HG02610 (cell line): ENCODE results near the gene APBA1.
"Not testable (repeated sequence)": the region's sequence is repeated elsewhere in the genome, so short reads cannot be mapped to it uniquely, and the experiment has no call there.

ENCODE experiments used
- ATAC-seq: cut with Tn5 transposase; IDR thresholded peaks from one replicate; pipeline ENCODE4 v1.9.1; 2021; ENCODE audit warnings: mild to moderate bottlenecking, moderate library complexity; ENCODE audit not compliant: unreplicated experiment

APBA1 gene

DNA sequence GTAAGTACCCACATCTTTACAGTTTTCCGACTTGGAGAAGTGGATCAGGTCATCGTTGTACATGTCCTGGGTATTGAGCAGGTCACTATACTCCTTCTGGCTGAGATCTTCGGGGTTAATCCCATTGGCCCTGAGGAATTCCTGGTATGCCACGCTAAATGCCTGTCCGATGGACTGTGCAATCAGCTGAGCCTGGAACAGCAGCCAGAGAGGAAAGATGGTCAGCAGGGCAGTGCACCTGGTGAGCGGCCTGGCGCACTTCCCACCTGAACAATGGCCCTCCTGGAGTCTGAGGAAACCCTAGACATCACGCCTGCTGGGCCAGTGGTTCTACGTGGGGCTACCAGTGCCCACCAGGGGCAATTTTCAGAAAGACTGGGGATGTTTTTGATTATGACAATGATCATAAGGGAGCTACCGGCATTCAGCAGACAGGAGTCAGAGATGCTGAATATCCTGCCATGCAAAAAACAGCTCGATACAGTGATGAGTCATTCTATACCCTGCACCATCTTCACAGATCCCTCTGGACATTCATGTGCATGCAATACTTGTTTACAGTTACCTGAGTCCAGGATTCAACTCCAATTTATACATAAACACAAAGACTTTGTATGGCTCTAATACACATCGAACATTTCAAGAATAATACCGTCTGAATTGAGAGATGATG lies 219.9 kb downstream of the APBA1 start:
- ATAC-seq = no peak

DNA sequence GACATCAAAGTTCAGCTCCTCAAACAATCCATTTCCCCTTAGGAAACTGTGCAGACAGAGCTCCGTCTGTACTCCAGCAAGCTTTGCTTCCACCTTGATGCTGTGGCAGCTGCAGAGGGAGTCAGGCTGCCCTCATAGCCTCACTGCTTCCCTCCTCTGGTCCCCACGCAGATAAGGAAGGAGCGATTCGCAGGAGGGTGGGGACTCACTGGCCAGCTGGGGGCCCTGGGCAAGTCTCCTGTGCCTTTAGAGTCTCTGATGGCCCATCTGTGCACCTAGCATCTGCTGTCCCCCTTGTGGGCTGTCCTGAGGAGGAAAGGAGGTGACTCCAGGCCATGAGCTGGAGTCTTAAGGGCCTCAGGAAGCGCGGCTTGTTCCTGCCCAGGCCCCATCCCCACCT lies 225.7 kb downstream of the APBA1 start:
- ATAC-seq = no peak

DNA sequence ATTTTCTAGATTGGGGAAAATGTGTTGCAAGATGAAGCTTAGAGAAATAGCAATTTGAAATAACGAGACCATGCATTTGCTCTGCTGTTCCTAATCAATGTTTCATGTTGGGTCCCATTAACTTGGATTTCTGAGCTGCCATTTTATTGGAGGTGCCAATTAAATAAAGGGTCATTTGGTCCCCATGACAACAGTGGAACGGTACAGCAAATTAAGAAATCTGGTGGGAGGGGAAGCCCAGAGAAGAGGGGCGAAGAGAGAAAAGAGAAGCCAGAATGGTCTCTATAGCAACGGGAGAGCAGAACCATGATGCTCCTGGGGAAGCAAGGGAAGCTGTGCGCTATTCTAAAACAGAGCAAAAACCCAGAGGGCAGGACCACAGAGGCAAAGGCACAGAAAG lies 226.9 kb downstream of the APBA1 start:
- no peak for ATAC-seq

DNA sequence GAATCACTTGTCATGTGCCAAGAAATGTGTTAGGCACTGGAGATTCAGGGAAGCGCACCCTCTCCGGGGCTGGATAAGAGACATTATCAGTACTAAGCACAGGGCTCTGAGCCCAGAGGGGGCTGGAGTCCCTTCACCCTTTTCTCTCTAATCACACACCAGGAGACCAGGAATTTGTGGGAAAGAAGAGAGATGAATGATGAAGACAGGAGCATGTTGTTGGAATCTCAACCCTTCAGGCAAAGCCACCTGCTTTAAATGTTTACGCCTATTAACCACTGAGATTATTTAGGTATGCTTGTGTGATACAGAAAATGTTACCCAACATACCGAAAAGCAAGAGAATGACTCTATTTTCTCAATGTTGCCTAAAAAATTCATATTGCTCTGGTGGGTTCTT lies 227.4 kb downstream of the APBA1 start:
- ATAC-seq = no peak

DNA sequence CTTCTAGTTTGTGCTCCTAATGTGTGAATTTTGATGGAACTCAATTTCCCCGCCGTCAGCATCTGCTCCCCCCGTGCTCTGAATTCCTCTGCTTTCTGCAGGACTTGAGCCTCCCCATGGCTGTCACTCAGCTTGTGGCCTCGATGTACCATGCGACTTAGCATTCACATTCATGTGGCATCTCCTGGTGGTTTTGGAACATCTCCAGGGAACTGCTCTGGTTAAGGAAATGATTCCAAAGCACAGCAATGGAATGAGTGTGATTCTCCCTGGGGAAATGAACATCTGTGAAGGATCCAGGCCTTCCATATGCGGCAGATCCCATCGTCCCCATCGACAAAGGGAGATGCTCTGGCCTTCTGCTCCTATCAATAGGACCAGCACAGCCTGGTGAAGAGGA lies 228.2 kb downstream of the APBA1 start:
- ATAC-seq = no peak

DNA sequence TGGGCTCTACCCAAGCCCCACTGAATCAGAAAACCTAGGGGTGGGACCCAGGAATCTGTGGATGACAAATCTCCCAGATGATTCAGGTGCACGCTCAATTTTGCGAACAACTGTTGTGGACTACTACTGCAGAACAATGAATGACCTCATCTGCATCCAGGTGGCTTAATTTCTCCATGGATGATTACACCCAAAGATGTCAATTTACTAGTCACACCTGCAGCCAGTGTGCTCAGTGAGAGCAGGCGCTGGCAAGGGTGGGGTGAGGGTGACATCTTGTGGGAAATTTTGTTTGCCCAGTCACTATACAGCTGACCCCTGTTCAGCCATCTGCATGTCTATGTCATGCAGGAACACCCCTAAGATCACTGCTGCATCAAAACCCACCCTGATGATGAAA lies 229.0 kb downstream of the APBA1 start:
- ATAC-seq = no peak

DNA sequence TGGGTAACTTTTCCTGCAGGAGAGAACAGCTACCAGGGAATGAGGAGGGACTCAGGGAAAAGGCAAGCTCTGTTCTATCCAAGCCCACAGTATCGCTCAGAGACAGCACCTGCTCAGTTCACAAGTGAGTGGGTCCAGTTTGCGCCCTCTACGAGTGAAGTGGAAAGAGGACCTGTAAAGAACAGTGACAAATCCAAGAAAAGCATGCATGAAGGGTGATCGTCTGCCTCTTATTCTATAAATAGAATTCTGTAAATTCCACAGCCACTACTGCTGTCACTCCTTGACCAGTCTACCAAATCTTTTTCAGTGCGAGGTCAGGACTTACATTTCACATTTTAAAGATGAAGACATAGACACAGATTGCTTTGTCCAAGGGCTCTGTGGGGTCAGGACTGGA lies 229.7 kb downstream of the APBA1 start:
- no peak for ATAC-seq

DNA sequence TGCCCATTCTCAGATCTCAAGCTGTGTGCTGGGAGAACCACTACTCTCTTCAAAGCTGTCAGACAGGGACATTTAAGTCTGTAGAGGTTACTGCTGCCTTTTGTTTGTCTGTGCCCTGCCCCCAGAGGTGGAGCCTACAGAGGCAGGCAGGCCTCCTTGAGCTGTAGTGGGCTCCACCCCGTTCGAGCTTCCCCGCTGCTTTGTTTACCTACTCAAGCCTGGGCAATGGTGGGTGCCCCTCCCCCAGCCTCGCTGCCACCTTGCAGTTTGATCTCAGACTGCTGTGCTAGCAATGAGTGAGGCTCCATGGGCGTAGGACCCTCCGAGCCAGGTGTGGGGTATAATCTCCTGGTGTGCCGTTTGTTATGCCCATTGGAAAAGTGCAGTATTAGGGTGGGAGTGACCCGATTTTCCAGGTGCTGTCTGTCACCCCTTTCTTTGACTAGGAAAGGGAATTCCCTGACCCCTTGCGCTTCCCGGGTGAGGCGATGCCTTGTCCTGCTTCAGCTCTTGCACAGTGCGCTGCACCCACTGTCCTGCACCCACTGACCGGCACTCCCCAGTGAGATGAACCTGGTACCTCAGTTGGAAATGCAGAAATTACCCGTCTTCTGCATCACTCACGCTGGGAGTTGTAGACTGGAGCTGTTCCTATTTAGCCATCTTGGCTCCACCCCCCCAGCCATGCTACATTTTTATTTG lies 231.8 kb downstream of the APBA1 start:
- ATAC-seq = not testable (repeated sequence)

DNA sequence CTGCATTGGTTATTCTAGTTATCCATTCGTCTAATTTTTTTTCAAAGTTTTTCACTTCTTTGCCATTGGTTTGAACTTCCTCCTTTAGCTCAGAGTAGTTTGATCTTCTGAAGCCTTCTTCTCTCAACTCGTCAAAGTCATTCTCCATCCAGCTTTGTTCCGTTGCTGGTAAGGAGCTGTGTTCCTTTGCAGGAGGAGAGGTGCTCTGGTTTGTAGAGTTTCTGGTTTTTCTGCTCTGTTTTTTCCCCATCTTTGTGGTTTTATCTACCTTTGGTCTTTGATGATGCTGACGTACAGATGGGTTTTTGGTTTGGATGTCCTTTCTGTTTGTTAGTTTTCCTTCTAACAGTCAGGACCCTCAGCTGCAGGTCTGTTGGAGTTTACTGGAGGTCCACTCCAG lies 232.5 kb downstream of the APBA1 start:
- not testable (repeated sequence) for ATAC-seq

DNA sequence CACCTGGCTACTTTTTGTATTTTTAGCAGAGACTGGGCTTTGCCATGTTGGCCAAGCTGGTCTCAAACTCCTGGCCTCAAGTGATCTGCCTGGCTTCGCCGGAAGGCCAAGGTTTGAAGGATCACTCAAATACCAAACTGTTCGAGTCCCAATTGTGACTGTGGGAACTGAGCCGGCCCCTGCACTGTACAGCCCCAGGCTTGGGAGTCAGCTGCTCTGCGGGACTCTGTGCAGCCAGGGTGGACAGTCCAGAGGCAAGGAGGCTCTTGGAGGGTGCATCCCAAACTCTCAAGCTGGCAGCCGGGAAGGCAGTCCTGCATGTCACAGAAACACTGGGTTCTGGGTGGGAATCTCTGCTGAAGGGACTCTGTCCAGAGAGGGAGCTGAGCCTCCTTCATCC lies 238.2 kb downstream of the APBA1 start:
- no peak for ATAC-seq

DNA sequence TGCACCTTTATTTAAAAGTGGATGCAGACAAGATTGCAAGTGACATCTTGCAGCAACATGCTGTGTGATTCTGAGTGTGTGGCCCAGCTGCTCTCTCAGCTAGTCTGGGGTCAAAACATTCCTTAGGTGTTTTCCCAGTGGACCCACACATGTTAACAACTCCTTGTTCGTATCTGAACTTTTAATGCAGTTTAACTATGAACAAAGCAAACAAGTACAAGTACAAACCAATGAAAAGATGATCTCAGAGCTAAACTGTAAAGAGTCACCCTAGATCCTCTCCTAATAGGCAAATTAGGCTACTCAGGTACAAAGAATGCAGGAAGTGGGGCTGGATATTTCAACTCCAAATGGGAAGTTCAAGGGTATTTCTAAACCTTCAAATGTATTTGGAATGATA lies 238.8 kb downstream of the APBA1 start:
- ATAC-seq = no peak

DNA sequence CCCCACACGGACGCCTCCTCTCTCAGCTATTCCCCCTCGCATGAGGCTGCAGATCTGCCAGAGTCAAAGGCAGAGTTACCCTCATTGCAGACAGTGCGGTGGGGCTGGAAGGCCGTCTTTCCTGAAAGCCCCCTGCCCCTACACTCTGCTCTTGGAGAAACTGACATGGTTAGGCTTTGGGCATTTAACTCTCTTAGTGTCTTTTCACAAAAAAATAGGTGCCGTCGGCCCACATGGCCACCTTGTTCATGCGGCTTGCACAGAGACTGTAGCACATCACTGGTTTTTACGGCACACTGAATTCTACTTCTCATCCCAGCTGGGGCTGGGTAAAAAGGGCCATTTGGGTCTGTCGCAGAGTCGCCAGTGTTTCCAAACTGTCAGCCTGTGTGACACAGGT lies 239.5 kb downstream of the APBA1 start:
- no peak for ATAC-seq

DNA sequence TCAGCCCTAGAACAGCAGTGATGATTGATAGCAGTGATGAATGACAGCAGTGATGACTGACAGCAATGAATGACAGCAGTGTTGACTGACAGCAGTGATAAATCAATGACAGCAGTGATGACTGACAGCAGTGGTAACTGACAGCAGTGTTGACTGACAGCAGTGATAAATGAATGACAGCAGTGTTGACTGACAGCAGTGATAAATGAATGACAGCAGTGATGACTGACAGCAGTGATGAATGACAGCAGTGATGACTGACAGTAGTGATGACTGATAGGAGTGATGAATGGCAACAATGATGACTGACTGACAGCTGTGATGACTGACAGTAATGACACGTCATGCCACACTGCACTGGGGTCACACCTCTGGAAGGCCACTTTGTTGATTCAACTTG lies 240.4 kb downstream of the APBA1 start:
- ATAC-seq = no peak

DNA sequence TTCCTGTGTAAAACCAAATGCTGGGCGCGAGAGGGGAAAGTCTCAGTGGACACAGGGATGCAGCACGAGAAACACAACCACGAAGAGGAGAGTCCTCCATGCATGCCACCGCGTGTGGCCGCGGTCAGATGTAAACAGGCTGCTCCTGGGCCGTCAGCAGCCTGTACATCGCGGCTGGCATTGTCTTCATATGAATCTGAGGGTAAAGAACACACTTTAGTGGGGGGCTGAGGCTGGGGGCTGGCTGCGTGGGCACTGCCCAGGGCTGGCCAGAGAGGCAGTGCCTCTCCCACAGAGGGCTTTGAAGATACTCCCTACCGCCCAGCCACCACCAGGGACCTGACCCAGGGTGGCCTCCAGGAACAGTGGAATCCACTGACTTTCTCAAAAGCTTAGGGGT lies 241.0 kb downstream of the APBA1 start:
- no peak for ATAC-seq

DNA sequence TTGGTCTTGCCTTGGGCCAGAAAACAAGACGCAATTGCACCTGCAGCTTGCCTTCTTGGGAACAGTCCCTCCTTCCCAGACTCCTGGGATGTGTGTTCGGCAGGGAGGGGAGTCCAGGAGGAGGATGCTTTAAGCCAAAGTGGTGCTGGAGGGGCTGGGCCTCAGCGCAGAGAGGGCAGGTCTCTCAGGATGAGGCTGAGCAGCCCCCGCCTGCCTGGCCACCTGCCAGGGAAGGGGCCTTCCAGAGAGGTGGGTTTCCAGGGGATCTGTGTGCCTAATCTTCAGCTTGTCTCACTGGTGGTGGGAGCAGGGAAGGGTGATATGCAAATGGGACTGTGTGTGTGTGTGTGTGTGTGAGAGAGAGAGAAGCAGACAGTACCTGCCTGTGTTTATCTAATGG lies 242.0 kb downstream of the APBA1 start:
- no peak for ATAC-seq

DNA sequence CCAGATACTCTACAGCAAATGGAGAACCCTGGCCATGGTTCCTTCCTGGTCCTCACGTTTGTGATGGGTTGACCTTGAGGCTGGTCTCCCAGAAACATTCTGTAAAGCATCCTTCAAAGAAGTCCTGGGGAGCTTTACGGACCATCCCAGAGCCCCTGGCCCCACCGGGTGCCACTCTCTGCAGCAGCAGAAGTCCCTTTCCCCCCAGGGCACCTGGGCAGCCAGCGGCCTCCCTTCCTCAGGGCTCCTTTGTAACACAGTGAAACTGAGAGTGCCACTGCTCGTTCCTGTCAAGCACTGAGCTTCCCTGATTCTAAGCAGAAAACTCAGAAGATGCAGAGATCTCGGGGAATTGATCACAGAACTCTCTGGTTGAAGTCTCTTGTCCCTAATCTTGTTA lies 242.9 kb downstream of the APBA1 start:
- no peak for ATAC-seq

DNA sequence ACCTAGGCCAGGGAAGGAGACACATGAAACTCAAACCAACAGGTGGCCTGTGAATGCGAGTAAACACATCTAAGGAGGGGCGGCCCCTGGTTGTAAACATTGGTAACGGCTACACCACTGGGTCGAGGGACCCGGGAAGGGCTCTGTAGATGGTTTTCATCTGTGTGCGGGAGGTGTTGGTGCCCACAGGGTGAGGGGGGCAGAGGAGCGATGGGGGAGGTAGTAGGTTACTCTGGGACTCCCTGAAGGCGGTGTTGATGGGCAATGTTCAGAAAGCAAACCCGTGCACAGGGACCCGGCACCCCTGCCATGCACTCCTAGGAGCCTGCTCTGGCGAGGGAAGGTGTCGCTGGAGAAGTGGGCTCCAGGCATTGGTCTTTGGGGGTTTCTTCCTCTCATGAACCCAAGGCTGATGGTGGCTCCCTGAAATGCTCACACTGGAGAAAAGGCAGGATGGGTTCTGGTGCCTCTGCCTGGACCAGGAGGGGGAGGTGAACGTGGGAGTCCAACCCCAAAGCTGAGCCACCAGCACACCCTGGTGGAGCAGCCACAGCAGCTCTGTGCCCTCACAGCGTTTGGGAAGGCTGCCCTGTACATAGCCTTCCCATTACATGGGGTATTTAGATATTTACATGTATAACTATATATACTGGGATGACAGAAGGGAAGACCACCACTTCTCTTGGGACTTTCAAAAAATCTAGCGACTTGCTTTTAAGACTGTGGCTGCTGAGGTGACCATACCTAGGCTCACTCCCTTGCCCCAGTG lies 244.0 kb downstream of the APBA1 start:
- no peak for ATAC-seq

DNA sequence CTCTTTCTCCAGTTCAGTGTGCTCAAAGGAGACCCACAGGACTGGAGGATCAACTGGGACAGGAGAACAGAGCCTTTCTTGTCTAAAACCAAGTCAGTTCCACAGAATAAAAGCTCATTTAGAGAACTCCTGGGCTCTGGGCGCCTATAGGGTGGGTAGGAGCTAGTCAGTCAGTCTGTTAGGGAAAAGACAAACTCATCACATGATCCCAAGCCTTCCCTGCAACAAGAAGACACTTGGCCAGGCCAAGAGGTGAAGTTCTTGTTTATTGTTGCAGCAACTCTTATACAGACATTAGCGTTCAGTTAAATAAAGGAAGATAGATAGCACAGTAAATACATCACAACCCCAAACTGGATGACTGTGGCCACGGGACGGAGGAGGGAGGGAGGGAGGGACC lies 244.9 kb downstream of the APBA1 start:
- no peak for ATAC-seq

DNA sequence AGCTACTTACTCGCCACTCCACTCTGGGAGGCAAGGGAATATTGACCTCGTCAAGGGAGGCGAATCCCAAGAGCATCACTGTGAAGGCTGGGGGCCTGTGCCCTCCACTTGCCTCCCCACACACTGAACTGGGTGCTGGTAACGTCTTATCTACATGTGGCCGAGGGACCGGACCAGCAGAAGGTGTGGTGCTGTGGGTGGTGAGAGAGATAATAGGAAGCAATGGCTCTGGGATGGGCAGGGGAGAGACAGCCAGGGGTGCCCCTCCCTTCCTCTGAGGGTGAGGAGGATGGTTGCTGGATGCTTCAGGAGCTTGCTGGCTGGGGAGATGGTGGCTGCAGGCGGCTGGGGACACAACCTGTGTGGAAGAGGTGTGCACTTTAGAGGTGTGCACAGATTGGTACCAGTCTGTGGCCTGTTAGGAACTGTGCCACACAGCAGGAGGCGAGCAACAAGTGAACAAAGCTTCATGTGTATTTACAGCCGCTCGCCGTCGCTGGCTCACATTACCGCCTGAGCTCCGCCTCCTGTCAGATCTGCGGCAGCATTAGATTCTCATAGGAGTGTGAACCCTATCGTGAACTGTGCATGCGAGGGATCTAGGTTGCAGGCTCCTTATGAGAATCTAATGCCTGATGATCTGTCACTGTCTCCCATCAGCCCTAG lies 246.9 kb downstream of the APBA1 start:
- no peak for ATAC-seq

DNA sequence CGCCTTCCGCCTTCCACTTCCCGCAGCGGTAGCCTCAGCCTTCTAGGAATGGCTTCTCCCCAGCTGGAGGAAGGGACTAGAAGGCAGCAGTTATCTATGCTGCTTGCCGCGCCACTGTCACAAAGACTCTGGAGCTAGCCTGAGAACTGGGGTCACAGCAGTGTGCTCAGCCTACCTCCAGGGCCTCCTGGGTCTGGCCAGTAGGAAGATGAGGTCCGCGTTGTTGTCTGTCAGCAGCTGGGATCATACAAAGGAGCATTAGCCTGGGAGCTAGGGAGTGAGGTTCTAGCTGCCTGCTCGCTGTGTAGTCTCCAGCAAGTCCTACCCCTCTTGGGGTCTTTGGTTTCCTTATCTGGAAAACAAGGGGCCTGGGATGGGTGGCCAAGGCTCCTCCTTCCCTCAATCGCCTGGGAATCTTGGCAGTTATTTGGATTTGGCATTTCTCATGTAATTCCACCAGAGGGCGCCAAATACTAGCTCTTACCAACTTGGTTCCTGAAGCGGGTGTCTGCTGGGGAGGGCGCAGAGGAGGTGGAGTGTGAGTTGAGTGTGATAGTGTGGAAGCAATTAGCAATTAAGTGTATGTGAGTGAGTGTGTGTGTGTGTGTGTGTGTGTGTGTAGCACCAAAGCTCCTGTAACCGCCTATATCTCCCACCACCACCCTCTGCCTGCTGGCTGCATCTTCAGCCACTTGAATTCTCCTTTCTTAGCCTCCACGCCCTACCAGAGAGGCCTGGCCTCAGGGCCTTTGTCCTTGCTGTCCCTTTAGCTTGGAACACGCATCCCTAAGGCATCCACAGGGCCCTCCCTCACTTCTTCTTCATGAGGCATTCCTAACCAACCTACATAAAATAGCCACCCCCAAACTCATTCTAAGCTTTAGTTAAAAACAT lies 250.0 kb downstream of the APBA1 start:
- ATAC-seq = peak; percentile 66
